Ecto neural progenitor cell (in vitro differentiated cells): Measurements from ENCODE around the gene MOB3A.

Source experiments
- DNase-seq: peaks from one replicate; pipeline ENCODE4 v3.0.0-alpha.2; 2018; ENCODE audit warnings: low spot score

MOB3A gene

GRCh38 chr19:2033115-2033824, 62.9 kb downstream of the MOB3A start:
- no peak for DNase-seq

DNA sequence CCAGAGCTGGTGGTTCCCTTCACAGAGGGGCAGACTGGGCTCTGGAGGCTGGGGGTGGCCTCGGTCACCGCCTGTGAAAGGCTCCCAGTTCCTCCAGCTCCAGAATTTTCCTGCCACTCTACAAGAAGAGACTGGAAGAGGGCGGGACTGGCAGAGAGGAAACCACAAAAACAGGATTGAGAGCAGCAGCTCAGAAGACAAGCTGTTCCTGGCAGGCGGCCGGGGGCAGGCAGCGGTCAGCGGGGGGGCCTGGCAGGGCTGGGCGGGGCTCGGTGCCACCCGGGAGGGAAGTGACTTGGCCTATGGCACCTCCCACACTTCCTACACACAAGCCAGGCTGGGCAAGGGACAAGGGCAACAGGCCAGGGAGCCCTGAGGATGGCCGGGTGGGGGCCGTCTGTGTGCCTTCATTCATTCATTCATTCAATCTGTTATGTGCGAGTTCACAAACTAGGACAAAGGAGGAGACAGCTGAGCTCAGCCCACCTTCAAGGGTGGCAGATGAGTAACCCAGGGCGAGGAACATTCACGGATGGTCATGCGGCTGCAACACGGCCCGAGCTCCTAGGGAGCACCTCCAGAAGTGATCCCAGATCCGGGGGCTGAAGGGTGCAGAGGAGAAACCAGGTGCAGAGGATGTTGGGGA, 63.7 kb downstream of the MOB3A start:
- DNase-seq, result peak; percentile 59

DNA sequence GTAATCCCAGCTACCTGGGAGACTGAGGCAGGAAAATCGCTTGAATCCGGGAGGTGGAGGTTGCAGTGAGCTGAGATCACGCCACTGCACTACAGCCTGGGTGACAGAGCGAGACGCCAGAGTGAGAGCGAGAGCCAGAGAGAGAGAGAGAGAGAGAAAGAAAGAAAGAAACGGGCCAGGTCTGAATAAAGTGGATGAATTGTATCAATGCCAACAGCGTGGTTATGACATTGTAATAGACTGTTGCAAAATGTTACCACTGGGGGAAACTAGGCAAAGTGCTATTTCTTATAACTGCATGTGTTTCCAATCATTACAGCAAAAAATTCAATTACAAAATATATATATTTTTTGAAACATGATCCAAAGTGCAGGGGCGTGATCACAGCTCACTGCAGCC, 68.8 kb downstream of the MOB3A start:
- DNase-seq, result no peak

GRCh38 chr19:2026770-2027169, 69.4 kb downstream of the MOB3A start:
- no peak for DNase-seq

DNA sequence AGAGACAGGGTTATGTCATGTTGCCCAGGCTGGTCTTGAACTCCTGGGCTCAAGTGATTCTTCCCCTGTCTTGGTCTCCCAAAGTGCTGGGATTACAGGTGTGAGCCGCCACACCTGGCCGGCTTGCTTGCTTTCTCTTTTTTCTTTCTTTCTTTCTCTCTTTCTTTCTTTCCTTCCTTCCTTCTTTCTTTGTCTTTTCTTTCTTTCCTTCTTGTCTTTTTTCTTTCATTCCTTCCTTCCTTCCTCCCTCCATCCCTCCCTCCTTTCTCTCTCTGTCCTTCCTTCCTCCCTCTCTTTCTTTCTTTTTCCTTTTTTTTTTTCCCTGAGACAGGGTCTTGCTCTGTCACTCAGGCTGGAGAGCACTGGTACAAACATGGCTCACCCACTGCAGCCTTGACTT, 73.8 kb downstream of the MOB3A start:
- DNase-seq, result no peak

DNA sequence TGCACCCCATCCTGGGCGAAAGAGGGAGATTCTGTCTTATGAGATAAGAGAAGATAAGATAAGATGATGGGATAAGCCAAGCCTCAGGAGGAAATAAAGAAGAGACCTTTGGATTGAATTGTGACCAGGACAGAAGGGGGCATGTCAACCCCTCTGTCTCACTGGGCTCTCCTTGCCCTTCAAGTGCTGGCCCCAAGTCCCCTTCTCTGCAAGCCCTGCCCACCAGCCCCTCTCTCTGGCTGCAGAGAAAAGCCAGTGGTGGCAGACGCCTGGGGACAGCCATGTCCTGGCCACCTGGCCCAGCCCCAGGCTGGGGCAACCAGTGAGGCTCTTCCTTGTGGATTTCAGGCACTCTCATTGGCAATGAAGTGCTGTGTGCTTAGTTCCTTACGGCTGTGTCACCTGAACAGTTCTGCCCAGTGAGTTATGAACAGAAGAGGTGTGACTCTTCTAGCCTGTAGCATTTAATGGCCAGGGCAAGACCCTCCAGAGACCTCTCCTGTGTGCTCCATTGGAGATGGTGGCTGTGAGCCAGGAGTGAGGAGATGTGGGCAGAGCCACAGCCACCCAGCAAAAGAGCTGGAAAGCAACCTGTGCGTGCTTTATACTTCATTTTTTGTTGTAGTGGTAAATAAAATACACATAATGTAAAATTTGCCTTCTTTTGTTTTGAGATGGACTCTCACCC, 74.5 kb downstream of the MOB3A start:
- no peak for DNase-seq
